Right lobe of liver (tissue), 6 donors: ENCODE measurements around the gene CDKN2B-AS1. TPM values are rescaled to one million over a fixed set of nuclear protein-coding genes. Genes with fewer than 3 reads are reported as not detected.
A peak's percentile ranks its signal among the peaks of the same experiment; 100 is the strongest.

Source experiments
- ATAC-seq, 4 donors: fragments of 200-7000 bp; cut with Tn5 transposase; one replicate each; pipeline ENCODE4 v1.9.1; 2020; ENCODE audit warnings: mild to moderate bottlenecking in 4 of 4, moderate library complexity in 4 of 4
- DNase-seq, 3 donors: peaks; one replicate each; pipeline ENCODE4 v3.0.0-alpha.2; 2020
- H3K27ac ChIP-seq, 3 donors: fragments of 200-600 bp; one replicate each; pipeline ENCODE4 v1.8.0; 2022
- H3K27me3 ChIP-seq, 2 donors: fragments of 200-600 bp; one replicate each; pipeline ENCODE4 v1.8.0; 2022
- H3K36me3 ChIP-seq, 4 donors: fragments of 200-600 bp; sonication (generic) in 1 of 4; one replicate each; pipeline versions ENCODE4 v1.5.1 to v1.8.0; 2017 to 2022; ENCODE audit warnings: control low read depth in 1 of 4
- H3K4me1 ChIP-seq, 4 donors: fragments of 200-600 bp; sonication (generic) in 1 of 4; one replicate each; pipeline versions ENCODE4 v1.5.1 to v1.8.0; 2017 to 2022; ENCODE audit warnings: control low read depth in 1 of 4
- H3K4me3 ChIP-seq, 3 donors: fragments of 200-600 bp; one replicate each; pipeline ENCODE4 v1.8.0; 2022
- H3K9me3 ChIP-seq, 4 donors: fragments of 200-600 bp; sonication (generic) in 1 of 4; one replicate each; pipeline versions ENCODE4 v1.5.1 to v1.8.0; 2017 to 2022; ENCODE audit warnings: control low read depth in 1 of 4
- CTCF ChIP-seq, 4 donors: fragments of 200-600 bp in 3 of 4; fragments of 450-650 bp in 1 of 4; IDR thresholded peaks; one replicate each; pipeline versions ENCODE4 v1.5.1 to v1.8.0; 2016 to 2022; ENCODE audit warnings: antibody characterized with exemption in 4 of 4, mild to moderate bottlenecking in 2 of 4
- POLR2A ChIP-seq: fragments of 450-650 bp; IDR thresholded peaks from one replicate; pipeline ENCODE4 v1.6.1; 2017; ENCODE audit warnings: antibody characterized with exemption, mild to moderate bottlenecking
- WGBS: methylation state at CpG from one replicate; pipeline ENCODE4 v1.1.6; 2018; ENCODE audit warnings: low coverage, low lambda C conversion rate; ENCODE audit not compliant: insufficient coverage; ENCODE audit errors: missing lambda C conversion rate; 5-methylcytosine and 5-hydroxymethylcytosine counted together
- intact Hi-C, 2 donors: fragments of 100-400 bp; cut with DNase I; formaldehyde crosslinking; loops; one replicate each; pipeline versions ENCODE4 v1.11.2 to v1.14.1; 2022
- total RNA-seq, 6 experiments: library from RNA; depleted of rRNA in 2 of 6; stranded (reverse); fragments of >200 nt in 2 of 6; fragmentation: NEBNext Ultra II Directional in 3 of 6; extraction: Animal tissue kit (Norgen Biotek cat#: 25700) in 3 of 6; gene quantifications; one replicate each; pipeline versions ENCODE4 v1.1.0 to v1.2.4, GENCODE V29; 2016 to 2023
- donor health status: DM: no; HTN: yes; CAD: no.
- donor health status: DM: no; HTN: no; CAD: no.
- donor health status: DM: no; HTN: no; CAD: no.
- donor health status: DM: no; HTN: yes; CAD: no.
- donor health status: DM: no; HTN: yes; CAD: no.

CDKN2B-AS1 gene
- total RNA-seq, 6 experiments from 2014 or later: 0.13 to 0.37 (median 0.21) TPM; not detected in 2

GRCh38 chr9:22118810-22119521 lies 124.4 kb downstream of the CDKN2B-AS1 start:
- no peak overlapping the region for H3K27ac ChIP-seq
- intact Hi-C loops: no loop called here
- TF ChIP-seq POLR2A: no peak
- TF ChIP-seq CTCF (IDR thresholded peaks at IDR 0.05): no peak
- no peaks in the 10 kb centered on the region for H3K9me3 ChIP-seq
- 74% methylated on average over 5 of the region's 5 CpGs for WGBS
- no peaks in the 10 kb centered on the region for H3K36me3 ChIP-seq
- H3K27me3 ChIP-seq: no peaks in the 10 kb centered on the region
- H3K4me1 ChIP-seq: peaks cover 0 to 3% (median 0%) of the 10 kb centered on the region in 4 donors
- H3K4me3 ChIP-seq: no peak overlapping the region
- DNase-seq (no peak), ATAC-seq (no peak)

GRCh38 chr9:22119522-22120158 lies 125.0 kb downstream of the CDKN2B-AS1 start:
- TF ChIP-seq POLR2A (no peak), CTCF (IDR thresholded peaks at IDR 0.05) (peak; percentile 25 to 49 (median 41))
- Histone ChIP-seq H3K36me3 (no peaks in the 10 kb centered on the region), H3K27me3 (no peaks in the 10 kb centered on the region), H3K27ac (no peak overlapping the region), H3K4me1 (peaks cover 0 to 3% (median 0%) of the 10 kb centered on the region in 4 donors), H3K4me3 (no peak overlapping the region), H3K9me3 (no peaks in the 10 kb centered on the region)
- WGBS: 17% methylated on average over 3 of the region's 3 CpGs
- intact Hi-C loops: no loop called here
- ATAC-seq: peak; percentile 21 to 73 (median 66)
- no peak for DNase-seq

- DNase-seq (no peak), ATAC-seq (no peak)
- intact Hi-C loops: no loop called here
- H3K27ac ChIP-seq: no peak overlapping the region
- no peaks in the 10 kb centered on the region for H3K36me3 ChIP-seq
- TF ChIP-seq CTCF (IDR thresholded peaks at IDR 0.05): no peak
- no peak for TF ChIP-seq POLR2A
- WGBS: 94% methylated on average over 1 of the region's 1 CpG
- no peak overlapping the region for H3K4me3 ChIP-seq
- H3K9me3 ChIP-seq: no peaks in the 10 kb centered on the region
- H3K4me1 ChIP-seq: peaks cover 0 to 3% (median 0%) of the 10 kb centered on the region in 4 donors
- H3K27me3 ChIP-seq: no peaks in the 10 kb centered on the region
These were observed 125.6 kb downstream of the CDKN2B-AS1 start for GRCh38 chr9:22120159-22120549.

GRCh38 chr9:22120595-22120994 lies 126.0 kb downstream of the CDKN2B-AS1 start:
- intact Hi-C loops: no loop called here
- no peaks in the 10 kb centered on the region for H3K27me3 ChIP-seq
- TF ChIP-seq CTCF (IDR thresholded peaks at IDR 0.05): no peak
- TF ChIP-seq POLR2A: no peak

More at GRCh38 chr9:22120595-22120994, 126.0 kb downstream of the CDKN2B-AS1 start:
- no peak for ATAC-seq
- DNase-seq: no peak
- peaks cover 0 to 3% (median 0%) of the 10 kb centered on the region in 4 donors for H3K4me1 ChIP-seq
- H3K9me3 ChIP-seq: no peaks in the 10 kb centered on the region
- 75% methylated on average over 1 of the region's 1 CpG for WGBS
- no peak overlapping the region for H3K4me3 ChIP-seq
- H3K36me3 ChIP-seq: no peaks in the 10 kb centered on the region
- H3K27ac ChIP-seq: no peak overlapping the region
